Neural cell (in vitro differentiated cells): ENCODE data around the gene RGS6.

Source experiments
- POLR2AphosphoS5 ChIP-seq: IDR thresholded peaks from 2 replicates; pipeline ENCODE4 v1.6.1; 2012
- RAD21 ChIP-seq: fragments of 450-650 bp; conservative IDR thresholded peaks from 2 replicates; pipeline ENCODE4 v1.6.1; 2014; ENCODE audit warnings: antibody characterized with exemption, mild to moderate bottlenecking, moderate library complexity
- REST ChIP-seq: IDR thresholded peaks from 2 replicates; pipeline ENCODE4 v1.6.1; 2012; ENCODE audit warnings: borderline replicate concordance
- TAF1 ChIP-seq: IDR thresholded peaks from 2 replicates; pipeline ENCODE4 v1.6.1; 2012; ENCODE audit warnings: low read depth
- TF ChIP-seq, protein P1 (sequence below): fragments of 450-650 bp; IDR thresholded peaks from 2 replicates; pipeline ENCODE4 v1.5.1; 2014; ENCODE audit warnings: antibody characterized with exemption, mild to moderate bottlenecking, moderate library complexity; ENCODE audit not compliant: poor library complexity, severe bottlenecking

- TF ChIP-seq POLR2AphosphoS5 (no peak), TAF1 (no peak), REST (no peak), RAD21 (no peak)
- TF ChIP-seq, protein P1, sequence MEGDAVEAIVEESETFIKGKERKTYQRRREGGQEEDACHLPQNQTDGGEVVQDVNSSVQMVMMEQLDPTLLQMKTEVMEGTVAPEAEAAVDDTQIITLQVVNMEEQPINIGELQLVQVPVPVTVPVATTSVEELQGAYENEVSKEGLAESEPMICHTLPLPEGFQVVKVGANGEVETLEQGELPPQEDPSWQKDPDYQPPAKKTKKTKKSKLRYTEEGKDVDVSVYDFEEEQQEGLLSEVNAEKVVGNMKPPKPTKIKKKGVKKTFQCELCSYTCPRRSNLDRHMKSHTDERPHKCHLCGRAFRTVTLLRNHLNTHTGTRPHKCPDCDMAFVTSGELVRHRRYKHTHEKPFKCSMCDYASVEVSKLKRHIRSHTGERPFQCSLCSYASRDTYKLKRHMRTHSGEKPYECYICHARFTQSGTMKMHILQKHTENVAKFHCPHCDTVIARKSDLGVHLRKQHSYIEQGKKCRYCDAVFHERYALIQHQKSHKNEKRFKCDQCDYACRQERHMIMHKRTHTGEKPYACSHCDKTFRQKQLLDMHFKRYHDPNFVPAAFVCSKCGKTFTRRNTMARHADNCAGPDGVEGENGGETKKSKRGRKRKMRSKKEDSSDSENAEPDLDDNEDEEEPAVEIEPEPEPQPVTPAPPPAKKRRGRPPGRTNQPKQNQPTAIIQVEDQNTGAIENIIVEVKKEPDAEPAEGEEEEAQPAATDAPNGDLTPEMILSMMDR = no peak
Measured at GRCh38 chr14:72213424-72213823, 281.2 kb downstream of the RGS6 start.
